IMR-90 (cell line): ENCODE measurements around the gene TMEM82. TPM values are rescaled to one million over a fixed set of nuclear protein-coding genes. Genes with fewer than 3 reads are reported as not detected.

ENCODE experiments used
- ATAC-seq: fragments of 200-7000 bp; cut with Tn5 transposase; 2 replicates; pipeline ENCODE4 v1.9.1; 2020; ENCODE audit warnings: low read depth, mild to moderate bottlenecking, moderate library complexity
- BruUV-seq: library from RNA; stranded (reverse); fragments of 400-500 nt; replicated peaks from 2 replicates; lab custom pipeline; 2021; lab: Mats Ljungman, UMichigan
- CTCF ChIA-PET: fragments of 300-600 bp; formaldehyde crosslinking; extraction: SDS; loops from one replicate; lab custom pipeline; 2021; ENCODE audit warnings: antibody characterized with exemption; lab: Yijun Ruan, JAX
- POLR2A ChIA-PET: fragments of 300-600 bp; sonication (Branson Sonifier 250); formaldehyde crosslinking; loops from one replicate; lab custom pipeline; 2022; ENCODE audit warnings: antibody characterized with exemption; ENCODE audit not compliant: unreplicated experiment; lab: Charles Lee
- DNase-seq: peaks from one replicate; pipeline ENCODE4 v3.0.0; 2013
- H2AFZ ChIP-seq: replicated peaks from 2 replicates; pipeline ENCODE3; 2013; ENCODE audit warnings: low read length, mild to moderate bottlenecking; ENCODE audit not compliant: poor library complexity
- H2AK5ac ChIP-seq: 2 replicates; pipeline ENCODE4 v1.6.1; 2013; ENCODE audit warnings: low read depth, low read length, inconsistent platforms
- H2AK9ac ChIP-seq: replicated peaks from 2 replicates; pipeline ENCODE3; 2013; ENCODE audit warnings: mild to moderate bottlenecking, low read depth, low read length, moderate library complexity; ENCODE audit not compliant: poor library complexity
- H2BK120ac ChIP-seq: 2 replicates; pipeline ENCODE4 v1.6.1; 2013; ENCODE audit warnings: low read depth, low read length, inconsistent platforms
- H2BK15ac ChIP-seq: 3 replicates; pipeline ENCODE4 v1.6.1; 2013; ENCODE audit warnings: low read depth, low read length, inconsistent platforms
- H2BK20ac ChIP-seq: 2 replicates; pipeline ENCODE4 v1.6.1; 2013; ENCODE audit warnings: low read depth, mild to moderate bottlenecking, inconsistent platforms, low read length, moderate library complexity
- H2BK5ac ChIP-seq: 2 replicates; pipeline ENCODE4 v1.6.1; 2013; ENCODE audit warnings: mild to moderate bottlenecking, low read depth, low read length, inconsistent platforms; ENCODE audit not compliant: poor library complexity, severe bottlenecking
- H3K14ac ChIP-seq: replicated peaks from 2 replicates; pipeline ENCODE4 v1.6.1; 2013; ENCODE audit warnings: low read depth, low read length, inconsistent platforms
- H3K18ac ChIP-seq: 2 replicates; pipeline ENCODE4 v1.6.1; 2013; ENCODE audit warnings: low read depth, low read length, control low read depth
- H3K23ac ChIP-seq: 2 replicates; pipeline ENCODE4 v1.6.1; 2013; ENCODE audit warnings: low read depth, low read length, inconsistent platforms
- H3K27ac ChIP-seq: 2 replicates; pipeline ENCODE4 v1.5.1; 2013; ENCODE audit warnings: mild to moderate bottlenecking, control low read depth, low read length; ENCODE audit not compliant: insufficient read depth
- H3K27me3 ChIP-seq: 2 replicates; pipeline ENCODE4 v1.6.1; 2013; ENCODE audit warnings: low read length; ENCODE audit not compliant: control insufficient read depth, insufficient read depth
- H3K36me3 ChIP-seq: 2 replicates; pipeline ENCODE4 v1.6.1; 2013; ENCODE audit warnings: low read length, mixed read lengths; ENCODE audit not compliant: control insufficient read depth, insufficient read depth
- H3K4ac ChIP-seq: 2 replicates; pipeline ENCODE4 v1.6.1; 2013; ENCODE audit warnings: low read depth, low read length, inconsistent platforms
- H3K4me1 ChIP-seq: 2 replicates; pipeline ENCODE4 v1.6.1; 2013; ENCODE audit warnings: low read length, mixed read lengths; ENCODE audit not compliant: control insufficient read depth, insufficient read depth
- H3K4me2 ChIP-seq: 2 replicates; pipeline ENCODE4 v1.6.1; 2013; ENCODE audit warnings: low read depth, mild to moderate bottlenecking, control low read depth, low read length, moderate library complexity
- H3K4me3 ChIP-seq: 2 replicates; pipeline ENCODE4 v1.5.1; 2013; ENCODE audit warnings: low read depth, mild to moderate bottlenecking, control low read depth, low read length, moderate library complexity; ENCODE audit not compliant: insufficient read depth
- H3K56ac ChIP-seq: 2 replicates; pipeline ENCODE4 v1.6.1; 2013; ENCODE audit warnings: low read length, inconsistent platforms; ENCODE audit not compliant: insufficient read depth; ENCODE audit errors: extremely low read depth
- H3K79me1 ChIP-seq, 2 experiments: 2 replicates each; pipeline ENCODE4 v1.6.1; 2013; ENCODE audit warnings: low read length in 2 of 2, inconsistent platforms in 1 of 2, low read depth in 1 of 2
- H3K9ac ChIP-seq: 2 replicates; pipeline ENCODE4 v1.6.1; 2013; ENCODE audit warnings: low read depth, low read length, control low read depth
- H3K9me1 ChIP-seq: 2 replicates; pipeline ENCODE4 v1.6.1; 2013; ENCODE audit warnings: low read length, inconsistent platforms; ENCODE audit not compliant: insufficient read depth
- H3K9me3 ChIP-seq: 2 replicates; pipeline ENCODE4 v1.6.1; 2013; ENCODE audit warnings: low read length; ENCODE audit not compliant: control insufficient read depth, insufficient read depth
- H4K20me1 ChIP-seq: 2 replicates; pipeline ENCODE4 v1.6.1; 2013; ENCODE audit warnings: low read length, inconsistent platforms; ENCODE audit not compliant: insufficient read depth
- H4K5ac ChIP-seq: 2 replicates; pipeline ENCODE4 v1.6.1; 2013; ENCODE audit warnings: mild to moderate bottlenecking, low read depth, low read length, control low read depth
- H4K8ac ChIP-seq, 2 experiments: 2 replicates each; pipeline ENCODE4 v1.6.1; 2013; ENCODE audit warnings: low read depth in 2 of 2, low read length in 2 of 2, control low read depth in 1 of 2, inconsistent platforms in 1 of 2
- H4K91ac ChIP-seq: 2 replicates; pipeline ENCODE4 v1.6.1; 2013; ENCODE audit warnings: low read depth, low read length, inconsistent platforms; ENCODE audit not compliant: insufficient read depth
- BHLHE40 ChIP-seq: fragments of 150-350 bp; IDR thresholded peaks from 2 replicates; pipeline ENCODE4 v1.6.1; 2016; ENCODE audit warnings: mild to moderate bottlenecking, low read depth, low read length
- CEBPB ChIP-seq: IDR thresholded peaks from 2 replicates; pipeline ENCODE4 v1.6.1; 2012; ENCODE audit warnings: low read depth, low read length, improper control_type of control experiment
- CHD1 ChIP-seq: IDR thresholded peaks from 2 replicates; pipeline ENCODE4 v1.6.1; 2012; ENCODE audit warnings: low read depth, low read length, improper control_type of control experiment
- CTCF ChIP-seq: conservative IDR thresholded peaks from 2 replicates; pipeline ENCODE4 v1.5.1; 2012; ENCODE audit warnings: mild to moderate bottlenecking, low read depth, low read length, improper control_type of control experiment
- ELK1 ChIP-seq: fragments of 150-350 bp; IDR thresholded peaks from 2 replicates; pipeline ENCODE4 v1.6.1; 2016; ENCODE audit warnings: low read depth, mild to moderate bottlenecking, low read length, moderate library complexity, borderline replicate concordance
- FOS ChIP-seq: fragments of 150-350 bp; IDR thresholded peaks from 2 replicates; pipeline ENCODE4 v1.6.1; 2016; ENCODE audit warnings: low read depth, low read length
- MAFK ChIP-seq: IDR thresholded peaks from 2 replicates; pipeline ENCODE4 v1.6.1; 2012; ENCODE audit warnings: low read depth, low read length, improper control_type of control experiment
- MAZ ChIP-seq: IDR thresholded peaks from 2 replicates; pipeline ENCODE4 v1.6.1; 2012; ENCODE audit warnings: low read depth, mild to moderate bottlenecking, low read length, improper control_type of control experiment, moderate library complexity, borderline replicate concordance
- MXI1 ChIP-seq: IDR thresholded peaks from 2 replicates; pipeline ENCODE4 v1.6.1; 2012; ENCODE audit warnings: low read depth, mild to moderate bottlenecking, low read length, moderate library complexity, borderline replicate concordance
- NFE2L2 ChIP-seq: fragments of 150-350 bp; IDR thresholded peaks from 2 replicates; pipeline ENCODE4 v1.6.1; 2016; ENCODE audit warnings: low read depth, mild to moderate bottlenecking, low read length
- POLR2A ChIP-seq: IDR thresholded peaks from 2 replicates; pipeline ENCODE4 v1.6.1; 2012; ENCODE audit warnings: mild to moderate bottlenecking, low read depth, low read length
- RAD21 ChIP-seq: IDR thresholded peaks from 2 replicates; pipeline ENCODE4 v1.6.1; 2012; ENCODE audit warnings: low read length, improper control_type of control experiment
- RCOR1 ChIP-seq: IDR thresholded peaks from 2 replicates; pipeline ENCODE4 v1.6.1; 2012; ENCODE audit warnings: mild to moderate bottlenecking, low read length, improper control_type of control experiment; ENCODE audit not compliant: insufficient replicate concordance
- RFX5 ChIP-seq: IDR thresholded peaks from 2 replicates; pipeline ENCODE4 v1.8.0; 2012; ENCODE audit warnings: low read depth, mild to moderate bottlenecking, low read length, moderate library complexity
- SMC3 ChIP-seq: fragments of 150-350 bp; IDR thresholded peaks from 2 replicates; pipeline ENCODE4 v1.6.1; 2016; ENCODE audit warnings: low read depth, mild to moderate bottlenecking, antibody characterized with exemption, low read length, moderate library complexity
- USF2 ChIP-seq: fragments of 150-350 bp; IDR thresholded peaks from 2 replicates; pipeline ENCODE4 v1.6.1; 2017; ENCODE audit warnings: mild to moderate bottlenecking, antibody characterized with exemption, low read length, low read depth
- WGBS, 2 experiments: methylation state at CpG; one replicate each; pipeline versions ENCODE4 v1.1.5 to v1.1.7; 2013; ENCODE audit warnings: missing lambda C conversion rate in 2 of 2; ENCODE audit not compliant: insufficient read length in 1 of 2; ENCODE audit errors: extremely low coverage in 2 of 2; 5-methylcytosine and 5-hydroxymethylcytosine counted together
- dilution Hi-C: fragments of 300-500 bp; cut with HindIII; formaldehyde crosslinking; loops from one replicate; pipeline ENCODE4 v1.14.3; 2018; ENCODE audit warnings: low sequenced_read_pairs; ENCODE audit not compliant: unreplicated experiment
- in situ Hi-C: fragments of 300-500 bp; cut with MboI; formaldehyde crosslinking; loops from 3 replicates; pipeline ENCODE4 v1.14.3; 2019; ENCODE audit warnings: low sequenced_read_pairs, inconsistent platforms, mixed read lengths
- intact Hi-C: fragments of 100-400 bp; cut with micrococcal nuclease; formaldehyde crosslinking; loops from 2 replicates; pipeline ENCODE4 v1.10.0; 2022
- polyA plus RNA-seq, 3 experiments: library from polyadenylated mRNA; depleted of rRNA; stranded (reverse); fragments of >200 nt; gene quantifications; 2 replicates each; pipeline ENCODE4 v1.2.3, GENCODE V29; 2012; ENCODE audit warnings: low replicate concordance in 1 of 3
- total RNA-seq: library from RNA; depleted of rRNA; stranded (reverse); fragments of >200 nt; gene quantifications from 2 replicates; pipeline ENCODE4 v1.2.3, GENCODE V29; 2012

Gene TMEM82
- total and polyA plus RNA-seq, 2 of the 4 experiments (the other 2 are of a cell fraction): not detected

- H2AK9ac ChIP-seq: no peak overlapping the region
- no peak overlapping the region for H2AK5ac ChIP-seq
- no peak overlapping the region for H3K14ac ChIP-seq
- DNase-seq: no peak
- no peak overlapping the region for H3K9ac ChIP-seq
- H3K79me1 ChIP-seq: peaks cover 18 to 41% of the 10 kb centered on the region in 2 experiments
- BruUV-seq: no TSS peak
- peaks cover 3% of the 10 kb centered on the region; the same call in 1 of the 2 replicates for H3K4me1 ChIP-seq
- no peak overlapping the region for H3K4me3 ChIP-seq
- no peak for ATAC-seq
- no peaks in the 10 kb centered on the region for H3K9me3 ChIP-seq
- dilution Hi-C loops (no loop called here), intact Hi-C loops (no loop called here), in situ Hi-C loops (no loop called here)
- H3K36me3 ChIP-seq: peaks cover 70% of the 10 kb centered on the region
- no peak overlapping the region for H3K27ac ChIP-seq
- no peak overlapping the region for H2AFZ ChIP-seq
- H4K20me1 ChIP-seq: peaks cover 41% of the 10 kb centered on the region
- H2BK5ac ChIP-seq: no peak overlapping the region
- H4K8ac ChIP-seq: no peak overlapping the region
- H3K56ac ChIP-seq: no peak overlapping the region
- no peak overlapping the region for H3K23ac ChIP-seq
- H2BK20ac ChIP-seq: no peak overlapping the region
- no peak overlapping the region for H3K4ac ChIP-seq
- no peak for TF ChIP-seq FOS
- TF ChIP-seq RCOR1: no peak
- no peak for TF ChIP-seq CEBPB
- TF ChIP-seq BHLHE40: no peak
- no peak for TF ChIP-seq SMC3
- TF ChIP-seq RFX5: no peak
- TF ChIP-seq NFE2L2: no peak
- no peak for TF ChIP-seq MAFK
- no peak for TF ChIP-seq MXI1
- TF ChIP-seq POLR2A: no peak
- TF ChIP-seq USF2: no peak
- no peak for TF ChIP-seq RAD21
- TF ChIP-seq CHD1: no peak
- no peak for TF ChIP-seq ELK1
- no peak for TF ChIP-seq CTCF
- no peak for TF ChIP-seq MAZ
- no peak overlapping the region for H3K18ac ChIP-seq
- H4K91ac ChIP-seq: no peak overlapping the region
- peaks cover 15% of the 10 kb centered on the region for H3K9me1 ChIP-seq
- H3K27me3 ChIP-seq: no peaks in the 10 kb centered on the region
- H3K4me2 ChIP-seq: no peak overlapping the region
- CTCF ChIA-PET: no interaction called here
- H4K5ac ChIP-seq: no peak overlapping the region
- POLR2A ChIA-PET: no interaction called here
- 100% methylated on average over 1 of the region's 5 CpGs; no CpG with 5 or more reads in 1 of the 2 experiments for WGBS, 2 experiments
- H2BK15ac ChIP-seq: no peak overlapping the region
- H2BK120ac ChIP-seq: no peak overlapping the region
Observed at GRCh38 chr1:15767941-15768340, 25.6 kb downstream of the TMEM82 start.
